Measurements from ENCODE around the gene MARCHF2. TPM values are rescaled to one million over a fixed set of nuclear protein-coding genes. Genes with fewer than 3 reads are reported as not detected.
A peak's percentile ranks its signal among the peaks of the same experiment; 100 is the strongest.
"Not testable (repeated sequence)": the region's sequence is repeated elsewhere in the genome, so short reads cannot be mapped to it uniquely, and the experiment has no call there.

Gene MARCHF2
- total RNA-seq, 1 donor from 2014 or later = 21.3 TPM

- Mint-ChIP-seq H3K27me3 (peaks cover 34% of the 10 kb centered on the region), H3K36me3 (ENCODE audit: insufficient read depth) (peaks cover 2% of the 10 kb centered on the region), H3K4me3 (ENCODE audit: low read depth) (no peak overlapping the region), H3K9me3 (ENCODE audit: low read depth) (no peaks in the 10 kb centered on the region), H3K4me1 (ENCODE audit: low read depth) (peaks cover 12% of the 10 kb centered on the region), H3K27ac (no peak overlapping the region)
- no peak for TF ChIP-seq CTCF (IDR thresholded peaks at IDR 0.05; ENCODE audit: unreplicated experiment)
- no peak for DNase-seq (ENCODE audit: low spot score, unreplicated experiment)
Measured at GRCh38 chr19:8367327-8368001, 45.6 kb upstream of the MARCHF2 start.

GRCh38 chr19:8370176-8371010 lies 42.7 kb upstream of the MARCHF2 start:
- no peak for DNase-seq (ENCODE audit: low spot score, unreplicated experiment)
- no peak for TF ChIP-seq CTCF (IDR thresholded peaks at IDR 0.05; ENCODE audit: unreplicated experiment)
- Mint-ChIP-seq H3K27ac (no peak overlapping the region), H3K4me1 (ENCODE audit: low read depth) (peaks cover 8% of the 10 kb centered on the region), H3K9me3 (ENCODE audit: low read depth) (no peaks in the 10 kb centered on the region), H3K36me3 (ENCODE audit: insufficient read depth) (peaks cover 6% of the 10 kb centered on the region), H3K27me3 (peaks cover 18% of the 10 kb centered on the region), H3K4me3 (ENCODE audit: low read depth) (no peak overlapping the region)

GRCh38 chr19:8371011-8371804 lies 41.9 kb upstream of the MARCHF2 start:
- no peak overlapping the region for H3K4me3 Mint-ChIP-seq (ENCODE audit: low read depth)
- H3K27me3 Mint-ChIP-seq = peaks cover 12% of the 10 kb centered on the region
- no peak for TF ChIP-seq CTCF (IDR thresholded peaks at IDR 0.05; ENCODE audit: unreplicated experiment)
- peak overlapping the region; percentile 52 for H3K27ac Mint-ChIP-seq
- DNase-seq (ENCODE audit: low spot score, unreplicated experiment) = no peak
- no peaks in the 10 kb centered on the region for H3K9me3 Mint-ChIP-seq (ENCODE audit: low read depth)
- H3K36me3 Mint-ChIP-seq (ENCODE audit: insufficient read depth) = peaks cover 4% of the 10 kb centered on the region
- H3K4me1 Mint-ChIP-seq (ENCODE audit: low read depth) = peaks cover 7% of the 10 kb centered on the region

- Mint-ChIP-seq H3K27ac (no peak overlapping the region), H3K27me3 (no peaks in the 10 kb centered on the region), H3K36me3 (ENCODE audit: insufficient read depth) (peaks cover 13% of the 10 kb centered on the region), H3K9me3 (ENCODE audit: low read depth) (no peaks in the 10 kb centered on the region), H3K4me1 (ENCODE audit: low read depth) (no peaks in the 10 kb centered on the region), H3K4me3 (ENCODE audit: low read depth) (no peak overlapping the region)
- DNase-seq (ENCODE audit: low spot score, unreplicated experiment) = no peak
- no peak for TF ChIP-seq CTCF (IDR thresholded peaks at IDR 0.05; ENCODE audit: unreplicated experiment)
Measured at GRCh38 chr19:8373867-8374813, 39.0 kb upstream of the MARCHF2 start.

GRCh38 chr19:8375766-8376165 lies 37.3 kb upstream of the MARCHF2 start:
- H3K9me3 Mint-ChIP-seq (ENCODE audit: low read depth); H3K27me3 Mint-ChIP-seq; H3K4me3 Mint-ChIP-seq (ENCODE audit: low read depth); H3K4me1 Mint-ChIP-seq (ENCODE audit: low read depth); H3K27ac Mint-ChIP-seq; DNase-seq (ENCODE audit: low spot score, unreplicated experiment): not testable (repeated sequence)
- H3K36me3 Mint-ChIP-seq (ENCODE audit: insufficient read depth) = peaks cover 22% of the 10 kb centered on the region

- not testable (repeated sequence) for H3K4me1 Mint-ChIP-seq (ENCODE audit: low read depth)
Measured at GRCh38 chr19:8376373-8376974, 36.6 kb upstream of the MARCHF2 start.

More at GRCh38 chr19:8376373-8376974, 36.6 kb upstream of the MARCHF2 start:
- H3K36me3 Mint-ChIP-seq (ENCODE audit: insufficient read depth) = peaks cover 22% of the 10 kb centered on the region
- H3K9me3 Mint-ChIP-seq (ENCODE audit: low read depth); DNase-seq (ENCODE audit: low spot score, unreplicated experiment); H3K27me3 Mint-ChIP-seq; H3K27ac Mint-ChIP-seq; H3K4me3 Mint-ChIP-seq (ENCODE audit: low read depth): not testable (repeated sequence)

Measured in progenitor cell of endocrine pancreas (in vitro differentiated cells).